GM19193 (cell line): Measurements from ENCODE around the gene CDC37.

Experiments
- POLR2A ChIP-seq: IDR thresholded peaks from 4 replicates; pipeline ENCODE4 v1.6.1; 2011; ENCODE audit not compliant: insufficient read depth, insufficient read length; ENCODE audit errors: extremely low read depth

The CDC37 gene

DNA sequence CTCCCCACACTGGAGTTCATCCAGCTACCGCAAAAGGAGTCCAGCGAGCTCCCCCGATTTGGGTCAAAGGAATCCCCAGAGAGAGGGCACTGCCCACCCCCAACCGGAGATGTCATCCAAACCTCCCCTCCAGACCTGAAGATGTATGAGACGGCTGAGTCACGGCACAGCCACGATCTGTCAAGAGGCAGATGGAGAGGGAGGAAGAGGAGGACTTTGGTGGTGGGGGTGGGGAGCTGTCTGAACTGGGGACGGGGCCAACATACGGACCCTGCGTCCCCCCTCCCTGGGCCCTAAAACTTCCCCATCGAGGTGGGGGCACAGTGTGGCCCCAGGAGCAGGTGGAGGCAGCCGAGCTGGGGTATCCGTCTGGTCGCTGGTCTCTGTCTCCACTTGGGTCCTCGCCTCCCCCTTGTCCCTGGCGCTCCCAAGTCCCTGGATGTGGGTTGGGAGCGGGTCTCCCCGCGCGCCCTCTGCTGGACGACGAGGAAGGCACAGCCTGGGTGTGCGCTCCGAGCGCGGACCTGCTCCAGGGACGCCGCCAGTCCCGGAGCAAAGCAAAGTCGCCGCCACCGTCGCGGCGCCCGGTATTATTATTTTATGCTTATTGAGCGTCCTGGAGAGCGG lies 20.8 kb upstream of the CDC37 start:
- TF ChIP-seq POLR2A = no peak

GRCh38 chr19:10422846-10423245 lies 19.5 kb upstream of the CDC37 start:
- TF ChIP-seq POLR2A = no peak

DNA sequence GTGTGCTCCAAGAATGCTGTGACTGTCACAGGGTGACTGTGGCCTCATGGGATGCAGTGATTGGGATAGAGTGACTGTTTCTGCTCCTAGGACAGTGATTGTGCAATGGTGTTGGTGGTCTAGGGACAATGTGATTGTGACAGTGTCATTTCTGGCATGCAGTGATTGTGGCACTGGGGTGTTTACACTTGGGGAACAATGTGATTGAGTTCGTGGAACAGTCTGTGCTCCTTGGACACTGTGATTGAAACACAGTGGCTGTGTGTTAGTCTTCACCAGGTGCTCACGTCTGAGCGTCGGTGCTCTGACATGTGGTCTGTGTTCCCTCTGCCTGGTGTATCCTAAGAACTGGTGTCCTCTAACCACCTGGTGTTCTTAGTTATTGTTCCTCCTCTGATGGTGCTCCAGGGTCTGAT lies 18.7 kb upstream of the CDC37 start:
- no peak for TF ChIP-seq POLR2A

GRCh38 chr19:10421240-10422045 lies 18.1 kb upstream of the CDC37 start:
- TF ChIP-seq POLR2A = no peak

DNA sequence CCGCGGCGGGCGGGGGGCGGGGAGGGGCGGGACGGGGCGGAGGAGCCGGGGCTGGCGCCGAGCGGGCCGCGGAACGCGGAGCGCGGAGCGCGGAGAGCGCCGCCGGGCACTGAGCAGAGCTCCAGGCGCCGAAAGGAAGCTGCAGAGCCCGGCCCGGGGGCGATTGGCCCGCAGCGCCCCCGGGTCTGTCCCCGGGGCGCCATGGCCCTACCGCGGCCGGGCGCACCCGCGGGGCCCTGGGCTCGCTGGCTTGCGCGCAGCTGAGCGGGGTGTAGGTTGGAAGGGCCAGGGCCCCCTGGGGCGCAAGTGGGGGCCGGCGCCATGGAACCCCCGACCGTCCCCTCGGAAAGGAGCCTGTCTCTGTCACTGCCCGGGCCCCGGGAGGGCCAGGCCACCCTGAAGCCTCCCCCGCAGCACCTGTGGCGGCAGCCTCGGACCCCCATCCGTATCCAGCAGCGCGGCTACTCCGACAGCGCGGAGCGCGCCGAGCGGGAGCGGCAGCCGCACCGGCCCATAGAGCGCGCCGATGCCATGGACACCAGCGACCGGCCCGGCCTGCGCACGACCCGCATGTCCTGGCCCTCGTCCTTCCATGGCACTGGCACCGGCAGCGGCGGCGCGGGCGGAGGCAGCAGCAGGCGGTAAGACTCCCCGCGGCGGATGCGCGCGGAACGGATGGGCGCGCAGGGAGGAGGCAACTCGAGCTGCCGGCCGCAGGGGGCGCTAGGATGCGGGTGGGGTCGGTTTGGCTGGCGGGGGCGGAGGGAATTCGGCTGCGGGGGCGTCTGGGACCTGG lies 17.3 kb upstream of the CDC37 start, which contains the start of gene PDE4A:
TSS of gene PDE4A (plus strand) at position 95 of the 796 bp plus-strand sequence. CDS start at position 322, 227 bp downstream.
- no peak for TF ChIP-seq POLR2A

DNA sequence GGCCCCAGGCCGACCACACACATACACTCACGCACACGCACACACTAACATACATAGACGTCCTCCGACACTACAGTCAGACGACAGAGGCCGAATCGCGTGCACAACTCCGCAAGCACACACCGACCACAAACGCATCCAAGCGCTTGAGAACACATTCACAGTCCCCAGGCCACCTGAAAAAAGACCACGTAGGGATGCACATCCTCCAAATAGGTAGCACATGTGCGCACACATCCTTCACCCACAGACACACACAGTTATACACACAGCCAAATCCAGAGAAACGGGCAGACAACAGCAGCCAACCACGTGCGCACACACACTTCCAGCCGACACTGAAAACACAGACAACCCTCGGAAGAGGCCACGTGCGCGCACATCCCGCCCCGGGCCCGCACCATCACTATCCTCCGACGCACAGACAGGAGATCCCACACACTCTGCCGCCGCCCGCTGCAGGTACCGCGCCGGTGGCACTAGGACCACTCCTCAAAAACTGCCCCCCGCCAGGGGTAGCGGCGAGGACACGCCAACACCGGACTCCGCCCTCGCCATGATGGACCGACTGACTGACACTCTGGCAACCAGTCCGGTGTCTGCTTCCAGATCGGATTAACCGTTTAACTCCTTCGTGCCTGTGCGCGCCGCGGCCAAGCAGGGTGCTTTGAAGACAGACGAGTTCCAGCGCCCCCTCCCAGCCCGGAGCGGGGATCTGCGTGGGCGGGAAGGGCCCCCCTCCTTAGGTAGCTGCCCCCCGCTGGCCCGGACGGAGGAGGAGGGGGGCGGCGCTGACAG lies 16.5 kb upstream of the CDC37 start:
- TF ChIP-seq POLR2A = no peak

DNA sequence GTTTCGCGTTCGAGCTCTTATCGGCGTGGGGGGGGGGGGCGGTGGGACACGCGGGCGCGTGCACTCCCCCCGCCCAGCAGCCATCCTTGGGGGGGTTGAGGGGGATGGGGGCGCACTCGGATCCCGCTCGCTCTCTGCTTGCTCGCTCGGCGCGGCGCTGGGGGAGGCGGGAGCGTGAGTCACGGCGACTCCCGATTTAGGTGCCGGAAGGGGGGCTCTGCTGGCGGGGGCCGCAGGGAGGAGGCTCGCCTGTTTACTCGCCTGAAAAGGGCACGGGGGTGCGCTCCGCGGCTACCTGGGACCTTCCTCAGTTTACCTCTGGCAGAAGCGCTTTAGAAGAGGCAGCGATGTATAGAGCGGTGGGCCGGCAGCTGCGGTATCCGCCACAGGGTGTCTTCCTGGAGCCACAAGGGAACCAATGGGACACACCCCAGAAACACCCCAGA lies 15.9 kb upstream of the CDC37 start:
- no peak for TF ChIP-seq POLR2A

- no peak for TF ChIP-seq POLR2A
Measured at GRCh38 chr19:10418485-10419199, 15.3 kb upstream of the CDC37 start.

- TF ChIP-seq POLR2A = no peak
Measured at GRCh38 chr19:10418235-10418484, 14.8 kb upstream of the CDC37 start.

- no peak for TF ChIP-seq POLR2A
Measured at GRCh38 chr19:10417541-10418234, 14.3 kb upstream of the CDC37 start.

DNA sequence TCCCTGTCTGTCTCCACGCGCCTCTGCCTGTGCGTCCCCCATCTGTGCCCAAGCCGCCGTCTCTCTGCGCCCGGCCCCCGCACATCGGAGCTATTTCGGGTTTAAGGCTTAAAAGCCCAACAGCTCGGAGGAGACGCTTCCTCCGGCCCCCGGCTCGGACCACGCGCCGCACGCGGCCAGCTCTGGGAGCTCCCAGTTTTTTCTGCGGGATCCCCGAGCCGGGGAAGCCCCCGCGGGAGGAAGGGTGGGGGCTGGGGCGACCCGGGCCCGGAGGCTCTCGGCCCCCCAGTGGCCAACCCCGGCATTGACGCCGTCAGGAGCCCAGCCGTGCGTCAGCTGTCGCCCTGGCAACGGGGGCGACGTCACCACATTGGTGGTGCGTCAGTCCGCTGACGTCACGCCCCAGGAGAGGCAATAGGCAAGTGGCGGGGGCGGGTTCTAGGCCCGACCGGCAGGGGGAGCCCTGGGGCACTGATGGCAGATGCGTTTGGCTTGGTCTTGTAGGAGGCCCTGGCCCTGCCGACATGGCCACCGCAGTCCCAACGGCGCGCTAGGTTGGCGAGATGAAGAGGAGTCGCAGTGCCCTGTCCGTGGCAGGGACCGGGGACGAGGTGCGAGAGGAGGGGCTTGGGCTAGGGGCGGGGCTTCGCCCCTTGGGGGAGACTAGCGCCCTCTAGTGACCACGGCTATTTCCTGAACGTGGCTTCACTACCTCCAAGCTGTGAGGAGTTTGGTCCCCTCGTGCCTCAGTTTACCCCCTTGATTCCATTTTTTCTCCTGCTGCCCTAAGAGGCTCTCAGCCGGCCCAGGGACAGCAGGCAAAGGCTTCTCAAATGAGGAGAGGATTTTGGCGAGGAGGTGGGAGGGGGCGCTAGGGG lies 13.3 kb upstream of the CDC37 start:
- peak; percentile 34 for TF ChIP-seq POLR2A

GRCh38 chr19:10416083-10416379 lies 12.7 kb upstream of the CDC37 start:
- TF ChIP-seq POLR2A = no peak
